CD4-positive, alpha-beta T cell treated with Interleukin-15 for 1 hour (primary cell): ENCODE measurements around the gene AK2.
A peak's percentile ranks its signal among the peaks of the same experiment; 100 is the strongest.

Experiments used
- DNase-seq: peaks from one replicate; pipeline ENCODE4 v3.0.0-alpha.2; 2020

The AK2 gene

GRCh38 chr1:33021567-33022431, 14.9 kb downstream of the AK2 start:
- no peak for DNase-seq

GRCh38 chr1:33018112-33018511, 18.6 kb downstream of the AK2 start:
- no peak for DNase-seq

GRCh38 chr1:33017175-33017574, 19.5 kb downstream of the AK2 start:
- DNase-seq: no peak

GRCh38 chr1:33015216-33015615, 21.5 kb downstream of the AK2 start:
- DNase-seq: no peak

- no peak for DNase-seq
Observed at GRCh38 chr1:33014464-33015163, 22.1 kb downstream of the AK2 start.

- no peak for DNase-seq
Observed at GRCh38 chr1:33013791-33014190, 22.9 kb downstream of the AK2 start.

GRCh38 chr1:33012165-33012564, 24.5 kb downstream of the AK2 start:
- no peak for DNase-seq

GRCh38 chr1:33010932-33011731, 25.6 kb downstream of the AK2 start:
- no peak for DNase-seq

- no peak for DNase-seq
Observed at GRCh38 chr1:33009561-33009960, 27.1 kb downstream of the AK2 start.

- no peak for DNase-seq
Observed at GRCh38 chr1:33008051-33008914, 28.4 kb downstream of the AK2 start.

- peak; percentile 48 for DNase-seq
Observed at GRCh38 chr1:33007190-33008050, 29.3 kb downstream of the AK2 start.

- DNase-seq: no peak
Observed at GRCh38 chr1:33005838-33006421, 30.8 kb downstream of the AK2 start.

GRCh38 chr1:33005117-33005837, 31.4 kb downstream of the AK2 start:
- DNase-seq: no peak

GRCh38 chr1:33004613-33005012, 32.1 kb downstream of the AK2 start:
- no peak for DNase-seq

- no peak for DNase-seq
Observed at GRCh38 chr1:33003657-33004056, 33.0 kb downstream of the AK2 start.

- DNase-seq: no peak
Observed at GRCh38 chr1:33002006-33002405, 34.7 kb downstream of the AK2 start.

GRCh38 chr1:33001282-33001681, 35.4 kb downstream of the AK2 start:
- no peak for DNase-seq

GRCh38 chr1:33000427-33001026, 36.2 kb downstream of the AK2 start:
- DNase-seq: no peak

GRCh38 chr1:32998997-32999396, 37.7 kb downstream of the AK2 start:
- no peak for DNase-seq

- peak; percentile 28 for DNase-seq
Observed at GRCh38 chr1:32998064-32998463, 38.6 kb downstream of the AK2 start.
